ENCODE data around the gene PJA1.

DNA sequence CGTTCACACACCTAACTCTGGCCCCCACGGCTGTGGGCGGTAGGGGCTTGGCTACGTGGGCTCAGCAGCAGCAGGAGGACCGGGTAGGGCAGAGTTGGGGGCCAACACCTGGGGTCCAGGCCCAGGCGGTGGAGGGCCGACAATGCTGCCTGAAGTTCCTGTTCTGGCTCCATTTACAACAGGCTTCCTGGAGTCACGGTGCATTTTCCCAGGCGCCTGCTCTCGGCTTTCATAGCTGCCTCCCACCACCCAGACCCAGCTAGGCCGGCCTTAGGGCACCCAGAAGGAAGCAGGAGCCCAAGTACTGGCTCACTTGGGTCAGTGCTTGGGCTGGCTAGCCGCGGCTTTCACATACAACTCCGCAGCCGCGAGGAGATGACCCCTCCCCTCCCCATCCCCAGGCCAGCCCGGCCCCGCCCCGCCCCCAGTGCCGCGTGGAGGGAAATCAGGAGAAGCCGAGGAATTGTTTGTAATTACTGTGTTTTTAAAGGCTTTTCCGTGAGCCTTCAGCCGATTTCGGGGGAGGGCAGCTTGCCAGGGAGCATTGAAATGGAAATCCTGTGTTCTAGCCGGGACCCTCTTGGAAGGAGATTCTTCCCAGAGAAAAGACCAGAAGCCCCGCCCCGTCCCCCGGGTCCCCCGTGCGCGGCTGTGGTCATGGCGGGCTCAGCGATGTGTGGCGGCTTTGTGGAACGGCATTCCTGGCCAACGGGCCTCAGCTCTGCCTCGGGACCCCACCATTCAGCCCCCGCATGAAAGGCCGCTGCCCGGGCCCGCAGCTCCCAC is 28.5 kb downstream of the PJA1 start:
- TF ChIP-seq ZNF274 (IDR thresholded peaks at IDR 0.05; ENCODE audit: low read depth, low read length): no peak
- no peak for TF ChIP-seq YY1 (IDR thresholded peaks at IDR 0.05; ENCODE audit: insufficient read depth, insufficient read length)
- TF ChIP-seq SUZ12 (IDR thresholded peaks at IDR 0.05; ENCODE audit: extremely low read depth, insufficient read depth, insufficient read length): no peak

Measured in NT2/D1 (cell line).